H1 (cell line): ENCODE measurements around the gene CKMT1A.
"Not testable (repeated sequence)": the region's sequence is repeated elsewhere in the genome, so short reads cannot be mapped to it uniquely, and the experiment has no call there.

ENCODE experiments used
- CHD1 ChIP-seq: IDR thresholded peaks from 2 replicates; pipeline ENCODE4 v1.6.1; 2012; ENCODE audit warnings: low read depth, low read length, improper control_type of control experiment
- CTCF ChIP-seq, 3 experiments: IDR thresholded peaks; 1 replicate in 2 of 3; 2 replicates in 1 of 3; pipeline versions ENCODE4 v1.5.1 to v1.6.1; 2011; ENCODE audit warnings: low read length in 3 of 3, mild to moderate bottlenecking in 3 of 3, inconsistent platforms in 2 of 3, low read depth in 1 of 3, moderate library complexity in 1 of 3; ENCODE audit not compliant: insufficient read depth in 1 of 3; ENCODE audit errors: control extremely low read depth in 1 of 3
- EP300 ChIP-seq, 2 experiments: IDR thresholded peaks; 1 replicate in 1 of 2; 2 replicates in 1 of 2; pipeline ENCODE4 v1.6.1; 2011 to 2012; ENCODE audit warnings: low read depth in 2 of 2, low read length in 2 of 2, mild to moderate bottlenecking in 2 of 2, borderline replicate concordance in 1 of 2, inconsistent platforms in 1 of 2, moderate library complexity in 1 of 2
- EZH2 ChIP-seq: fragments of 200-600 bp; sonication (generic); IDR thresholded peaks from 2 replicates; pipeline ENCODE4 v1.7.1; 2012; ENCODE audit warnings: low read depth, mild to moderate bottlenecking, moderate library complexity, low read length, inconsistent platforms; ENCODE audit not compliant: severe bottlenecking
- MAX ChIP-seq: IDR thresholded peaks from 2 replicates; pipeline ENCODE4 v1.6.1; 2012; ENCODE audit warnings: inconsistent platforms
- POLR2A ChIP-seq, 2 experiments: IDR thresholded peaks; 1 replicate in 1 of 2; 2 replicates in 1 of 2; pipeline ENCODE4 v1.6.1; 2011; ENCODE audit warnings: low read depth in 2 of 2, low read length in 2 of 2, mild to moderate bottlenecking in 2 of 2; ENCODE audit errors: control extremely low read depth in 1 of 2
- RAD21 ChIP-seq, 2 experiments: IDR thresholded peaks in 1 of 2; conservative IDR thresholded peaks in 1 of 2; 2 replicates each; pipeline ENCODE4 v1.6.1; 2011; ENCODE audit warnings: low read depth in 2 of 2, low read length in 2 of 2, improper control_type of control experiment in 1 of 2, inconsistent platforms in 1 of 2, mild to moderate bottlenecking in 1 of 2, moderate library complexity in 1 of 2
- SIN3A ChIP-seq, 2 experiments: IDR thresholded peaks in 1 of 2; conservative IDR thresholded peaks in 1 of 2; 2 replicates each; pipeline ENCODE4 v1.6.1; 2011 to 2012; ENCODE audit warnings: low read length in 2 of 2, improper control_type of control experiment in 1 of 2, low read depth in 1 of 2, mild to moderate bottlenecking in 1 of 2
- SP2 ChIP-seq: IDR thresholded peaks from 2 replicates; pipeline ENCODE4 v1.6.1; 2012; ENCODE audit warnings: mild to moderate bottlenecking, low read length, inconsistent platforms
- SRF ChIP-seq: IDR thresholded peaks from 2 replicates; pipeline ENCODE4 v1.6.1; 2011; ENCODE audit warnings: mild to moderate bottlenecking, low read depth, low read length, moderate library complexity
- TAF1 ChIP-seq: IDR thresholded peaks from 2 replicates; pipeline ENCODE4 v1.6.1; 2011; ENCODE audit warnings: mild to moderate bottlenecking, low read depth, low read length

- not testable (repeated sequence) for TF ChIP-seq CHD1; SP2; RAD21 (IDR thresholded peaks at IDR 0.05 in 1 of 2, conservative IDR thresholded peaks at IDR 0.05 in 1 of 2; ENCODE audit: low read depth in 2 of 2, low read length in 2 of 2); EP300 (IDR thresholded peaks at IDR 0.05; ENCODE audit: borderline replicate concordance in 1 of 2, low read depth in 2 of 2, low read length in 2 of 2); TAF1; SIN3A (conservative IDR thresholded peaks at IDR 0.05 in 1 of 2, IDR thresholded peaks at IDR 0.05 in 1 of 2; ENCODE audit: low read depth in 1 of 2, low read length in 2 of 2); POLR2A (IDR thresholded peaks at IDR 0.05; ENCODE audit: control extremely low read depth in 1 of 2, low read depth in 2 of 2, low read length in 2 of 2); CTCF (IDR thresholded peaks at IDR 0.05; ENCODE audit: control extremely low read depth in 1 of 3, insufficient read depth in 1 of 3, low read depth in 1 of 3, low read length in 3 of 3); SRF; MAX; EZH2
Measured at GRCh38 chr15:43710431-43711131, 16.9 kb downstream of the CKMT1A start.
